ENCODE measurements around the gene MTG1.
"Not testable (repeated sequence)": the region's sequence is repeated elsewhere in the genome, so short reads cannot be mapped to it uniquely, and the experiment has no call there.

DNA sequence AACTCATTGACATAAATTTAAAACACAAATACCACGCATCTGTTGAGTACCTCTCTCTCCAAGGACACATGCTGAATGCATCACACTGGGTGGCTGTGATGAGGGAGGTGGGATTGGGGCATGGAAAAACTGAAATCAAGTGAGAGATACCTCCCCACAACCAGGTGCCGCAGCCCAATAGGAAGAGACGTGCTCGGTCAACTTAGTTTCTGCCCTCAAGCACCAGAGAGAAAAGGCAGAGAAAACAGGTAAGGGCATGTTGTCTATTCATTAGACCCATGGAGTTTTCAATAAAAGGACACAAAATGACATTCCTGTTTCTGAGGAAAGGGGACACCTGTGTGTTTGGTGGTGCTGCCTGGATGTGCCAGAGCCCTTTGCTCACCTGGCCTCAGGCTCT, 35.6 kb downstream of the MTG1 start:
- TF ChIP-seq CTCF, POLR2A (IDR thresholded peaks at IDR 0.05): not testable (repeated sequence)
